H1 (cell line): ENCODE measurements around the gene HINT2. TPM values are rescaled to one million over a fixed set of nuclear protein-coding genes. Genes with fewer than 3 reads are reported as not detected.

ENCODE experiments used
- CTCF ChIA-PET: fragments of 300-600 bp; sonication (Branson Sonifier 250); formaldehyde crosslinking; loops from one replicate; lab custom pipeline; 2021; ENCODE audit not compliant: partially characterized antibody; lab: Charles Lee
- POLR2A ChIA-PET: fragments of 300-600 bp; sonication (Branson Sonifier 250); formaldehyde crosslinking; loops from one replicate; lab custom pipeline; 2021; ENCODE audit warnings: inconsistent platforms; ENCODE audit not compliant: partially characterized antibody; lab: Charles Lee
- DNase-seq, 2 experiments: peaks; one replicate each; pipeline versions ENCODE4 v3.0.0 to v3.0.0-alpha.2; 2010 to 2022; ENCODE audit warnings: low spot score in 2 of 2, low read depth in 1 of 2, mixed read lengths in 1 of 2
- FAIRE-seq: peaks from 2 replicates; lab custom pipeline; 2011; peaks lifted over from hg19 to GRCh38; lab: Jason Lieb, UNC
- H2AFZ ChIP-seq: 2 replicates; pipeline ENCODE4 v1.8.1; 2012; ENCODE audit warnings: low read length, inconsistent platforms
- H2AK5ac ChIP-seq: 2 replicates; pipeline ENCODE4 v1.6.1; 2013; ENCODE audit warnings: low read depth, low read length
- H2BK120ac ChIP-seq: replicated peaks from 2 replicates; pipeline ENCODE3; 2013; ENCODE audit warnings: low read depth, low read length, inconsistent platforms
- H2BK12ac ChIP-seq: 2 replicates; pipeline ENCODE4 v1.6.1; 2013; ENCODE audit warnings: low read depth, low read length
- H2BK15ac ChIP-seq: 2 replicates; pipeline ENCODE4 v1.6.1; 2013; ENCODE audit warnings: low read length
- H2BK20ac ChIP-seq: 2 replicates; pipeline ENCODE4 v1.6.1; 2013; ENCODE audit warnings: low read length
- H2BK5ac ChIP-seq: 2 replicates; pipeline ENCODE4 v1.6.1; 2013; ENCODE audit warnings: low read depth, low read length
- H3K14ac ChIP-seq: 2 replicates; pipeline ENCODE4 v1.6.1; 2013; ENCODE audit warnings: inconsistent platforms; ENCODE audit not compliant: insufficient read length
- H3K18ac ChIP-seq: 2 replicates; pipeline ENCODE4 v1.6.1; 2013; ENCODE audit warnings: low read length; ENCODE audit errors: extremely low read depth
- H3K23ac ChIP-seq: 2 replicates; pipeline ENCODE4 v1.6.1; 2013; ENCODE audit warnings: inconsistent platforms; ENCODE audit not compliant: insufficient read length
- H3K23me2 ChIP-seq: 2 replicates; pipeline ENCODE4 v1.6.1; 2013; ENCODE audit warnings: low read depth, low read length
- H3K27ac ChIP-seq: 2 replicates; pipeline ENCODE4 v1.6.1; 2011; ENCODE audit warnings: low read depth, low read length, inconsistent platforms
- H3K27me3 ChIP-seq, 4 experiments: replicated peaks in 1 of 4; 1 replicate in 1 of 4; 2 replicates in 3 of 4; pipeline versions ENCODE4 v1.6.1 to v1.8.1; 2011 to 2013; ENCODE audit warnings: low read length in 3 of 4, mild to moderate bottlenecking in 3 of 4, inconsistent platforms in 2 of 4, mixed read lengths in 2 of 4, moderate library complexity in 1 of 4; ENCODE audit not compliant: control insufficient read depth in 3 of 4, insufficient read depth in 3 of 4; ENCODE audit errors: extremely low read depth in 1 of 4
- H3K36me3 ChIP-seq, 4 experiments: 2 replicates each; pipeline versions ENCODE4 v1.6.1 to v1.8.1; 2011 to 2013; ENCODE audit warnings: mild to moderate bottlenecking in 4 of 4, low read length in 3 of 4, moderate library complexity in 2 of 4, control low read depth in 1 of 4, inconsistent platforms in 1 of 4; ENCODE audit not compliant: insufficient read depth in 4 of 4, control insufficient read depth in 2 of 4
- H3K4ac ChIP-seq: replicated peaks from 2 replicates; pipeline ENCODE3; 2013; ENCODE audit warnings: low read length, low read depth, mixed read lengths, inconsistent platforms; ENCODE audit not compliant: insufficient read length
- H3K4me1 ChIP-seq, 4 experiments: replicated peaks in 1 of 4; 1 replicate in 1 of 4; 2 replicates in 3 of 4; pipeline versions ENCODE4 v1.6.1 to v1.8.1; 2011 to 2013; ENCODE audit warnings: low read length in 3 of 4, inconsistent platforms in 2 of 4, mixed read lengths in 1 of 4; ENCODE audit not compliant: insufficient read depth in 4 of 4, control insufficient read depth in 3 of 4
- H3K4me2 ChIP-seq, 2 experiments: 2 replicates each; pipeline versions ENCODE4 v1.6.1 to v1.8.1; 2011 to 2013; ENCODE audit warnings: low read depth in 2 of 2, low read length in 2 of 2, control low read depth in 1 of 2, inconsistent platforms in 1 of 2, mild to moderate bottlenecking in 1 of 2; ENCODE audit not compliant: insufficient read depth in 1 of 2
- H3K4me3 ChIP-seq, 4 experiments: fragments of 200-600, 300-600 bp in 1 of 4; sonication (generic), shearing (Covaris generic), sonication (Bioruptor Twin) in 1 of 4; 2 replicates each; pipeline versions ENCODE4 v1.5.1 to v1.8.1; 2011 to 2016; ENCODE audit warnings: low read length in 4 of 4, low read depth in 3 of 4, control low read depth in 2 of 4, inconsistent platforms in 2 of 4, mild to moderate bottlenecking in 2 of 4, mixed read lengths in 1 of 4, moderate library complexity in 1 of 4; ENCODE audit not compliant: insufficient read depth in 2 of 4; ENCODE audit errors: extremely low read depth in 1 of 4
- H3K56ac ChIP-seq: replicated peaks from 2 replicates; pipeline ENCODE3; 2013; ENCODE audit warnings: low read depth, mild to moderate bottlenecking, mixed read lengths, low read length, inconsistent platforms; ENCODE audit not compliant: insufficient read length
- H3K79me1 ChIP-seq: 2 replicates; pipeline ENCODE4 v1.6.1; 2013; ENCODE audit warnings: low read depth, low read length, control low read depth
- H3K79me2 ChIP-seq, 2 experiments: 2 replicates each; pipeline versions ENCODE4 v1.6.1 to v1.8.1; 2012 to 2013; ENCODE audit warnings: low read length in 2 of 2, mild to moderate bottlenecking in 2 of 2, inconsistent platforms in 1 of 2; ENCODE audit not compliant: insufficient read depth in 2 of 2, control insufficient read depth in 1 of 2
- H3K9ac ChIP-seq, 4 experiments: replicated peaks in 1 of 4; 1 replicate in 1 of 4; 2 replicates in 3 of 4; pipeline versions ENCODE4 v1.6.1 to v1.8.1; 2011 to 2013; ENCODE audit warnings: low read depth in 3 of 4, low read length in 3 of 4, control low read depth in 2 of 4, mild to moderate bottlenecking in 2 of 4, moderate library complexity in 2 of 4, inconsistent platforms in 1 of 4; ENCODE audit errors: extremely low read depth in 1 of 4
- H3K9me3 ChIP-seq, 2 experiments: 2 replicates each; pipeline versions ENCODE4 v1.6.1 to v1.8.1; 2012 to 2013; ENCODE audit warnings: mild to moderate bottlenecking in 2 of 2, moderate library complexity in 2 of 2, control low read depth in 1 of 2, inconsistent platforms in 1 of 2, low read depth in 1 of 2, low read length in 1 of 2, mixed read lengths in 1 of 2; ENCODE audit not compliant: insufficient read depth in 2 of 2
- H4K20me1 ChIP-seq, 2 experiments: replicated peaks in 1 of 2; 2 replicates each; pipeline versions ENCODE3 to v1.8.1; 2011 to 2013; ENCODE audit warnings: inconsistent platforms in 2 of 2, low read length in 2 of 2, mild to moderate bottlenecking in 1 of 2; ENCODE audit not compliant: insufficient read depth in 2 of 2, control insufficient read depth in 1 of 2
- H4K5ac ChIP-seq: 2 replicates; pipeline ENCODE4 v1.6.1; 2013; ENCODE audit warnings: low read length, low read depth, mixed read lengths, inconsistent platforms; ENCODE audit not compliant: insufficient read length
- H4K8ac ChIP-seq: 2 replicates; pipeline ENCODE4 v1.8.0; 2013; ENCODE audit warnings: mild to moderate bottlenecking, moderate library complexity, low read length, inconsistent platforms; ENCODE audit not compliant: insufficient read depth; ENCODE audit errors: extremely low read depth
- H4K91ac ChIP-seq: replicated peaks from 2 replicates; pipeline ENCODE3; 2013; ENCODE audit warnings: low read length, mixed read lengths, inconsistent platforms; ENCODE audit not compliant: insufficient read length
- BCL11A ChIP-seq, 2 experiments: IDR thresholded peaks; one replicate each; pipeline ENCODE4 v1.6.1; 2011; ENCODE audit warnings: low read depth in 2 of 2, low read length in 2 of 2, mild to moderate bottlenecking in 2 of 2
- EGR1 ChIP-seq: IDR thresholded peaks from 2 replicates; pipeline ENCODE4 v1.6.1; 2011; ENCODE audit warnings: low read depth, low read length, borderline replicate concordance
- EZH2 ChIP-seq: fragments of 200-600 bp; sonication (generic); IDR thresholded peaks from 2 replicates; pipeline ENCODE4 v1.7.1; 2012; ENCODE audit warnings: low read depth, mild to moderate bottlenecking, moderate library complexity, low read length, inconsistent platforms; ENCODE audit not compliant: severe bottlenecking
- FOSL1 ChIP-seq: IDR thresholded peaks from 2 replicates; pipeline ENCODE4 v1.6.1; 2011; ENCODE audit warnings: mild to moderate bottlenecking, low read depth, low read length, moderate library complexity; ENCODE audit not compliant: insufficient read depth
- KDM4A ChIP-seq: IDR thresholded peaks from one replicate; pipeline ENCODE4 v1.7.1; 2012; ENCODE audit warnings: low read depth, mild to moderate bottlenecking, moderate library complexity, low read length, inconsistent platforms; ENCODE audit not compliant: severe bottlenecking
- MAFK ChIP-seq: IDR thresholded peaks from 2 replicates; pipeline ENCODE4 v1.6.1; 2012; ENCODE audit warnings: low read depth, mild to moderate bottlenecking, improper control_type of control experiment, low read length
- NRF1 ChIP-seq: IDR thresholded peaks from 2 replicates; pipeline ENCODE4 v1.6.1; 2011; ENCODE audit warnings: mild to moderate bottlenecking, low read depth, low read length, improper control_type of control experiment
- PHF8 ChIP-seq: fragments of 200-600 bp; sonication (generic); conservative IDR thresholded peaks from 2 replicates; pipeline ENCODE4 v1.7.1; 2012; ENCODE audit warnings: low read depth, mild to moderate bottlenecking, inconsistent platforms, low read length, moderate library complexity
- POLR2AphosphoS5 ChIP-seq: IDR thresholded peaks from 2 replicates; pipeline ENCODE4 v1.6.1; 2011; ENCODE audit warnings: low read depth, low read length
- POU5F1 ChIP-seq: IDR thresholded peaks from 2 replicates; pipeline ENCODE4 v1.6.1; 2011; ENCODE audit warnings: low read depth, mild to moderate bottlenecking, low read length, moderate library complexity
- SIX5 ChIP-seq: IDR thresholded peaks from 2 replicates; pipeline ENCODE4 v1.6.1; 2011; ENCODE audit warnings: mild to moderate bottlenecking, low read depth, low read length
- SP1 ChIP-seq: IDR thresholded peaks from 2 replicates; pipeline ENCODE4 v1.6.1; 2011; ENCODE audit warnings: low read depth, low read length
- SP2 ChIP-seq: IDR thresholded peaks from 2 replicates; pipeline ENCODE4 v1.6.1; 2012; ENCODE audit warnings: mild to moderate bottlenecking, low read length, inconsistent platforms
- SP4 ChIP-seq: IDR thresholded peaks from 2 replicates; pipeline ENCODE4 v1.6.1; 2012; ENCODE audit warnings: low read length, inconsistent platforms
- SUZ12 ChIP-seq: fragments of 200-600 bp; sonication (generic); IDR thresholded peaks from 2 replicates; pipeline ENCODE4 v1.6.1; 2012; ENCODE audit warnings: mild to moderate bottlenecking, inconsistent platforms, low read length, moderate library complexity, mixed read lengths
- TAF1 ChIP-seq: IDR thresholded peaks from 2 replicates; pipeline ENCODE4 v1.6.1; 2011; ENCODE audit warnings: mild to moderate bottlenecking, low read depth, low read length
- WGBS, 2 experiments: shearing (Covaris generic) in 1 of 2; methylation state at CpG; one replicate each; pipeline versions ENCODE4 v1.1.6 to v1.1.7; 2013 to 2015; ENCODE audit warnings: low lambda C conversion rate in 2 of 2, mixed read lengths in 2 of 2, inconsistent platforms in 1 of 2, low coverage in 1 of 2, missing lambda C conversion rate in 1 of 2; ENCODE audit not compliant: insufficient replicate concordance in 2 of 2, insufficient coverage in 1 of 2, insufficient read length in 1 of 2; ENCODE audit errors: extremely low coverage in 1 of 2, missing lambda C conversion rate in 1 of 2; 5-methylcytosine and 5-hydroxymethylcytosine counted together
- polyA plus RNA-seq, 7 experiments: library from polyadenylated mRNA; depleted of rRNA in 3 of 7; stranded (reverse) in 5 of 7; unstranded in 2 of 7; fragments of >200 nt in 5 of 7; fragments of 200-250 nt in 2 of 7; gene quantifications; 1 replicate in 5 of 7; 2 replicates in 1 of 7; 4 replicates in 1 of 7; pipeline versions ENCODE4 v1.2.1 to v1.2.3, GENCODE V29; 2011 to 2013; ENCODE audit warnings: missing spikeins in 2 of 7, mixed read lengths in 2 of 7
- total RNA-seq: library from RNA; stranded (reverse); fragmentation: NEBNext Ultra II Directional; extraction: Animal tissue kit (Norgen Biotek cat#: 25700); gene quantifications from 2 replicates; pipeline ENCODE4 v1.2.1, GENCODE V29; 2021

Gene HINT2
- total and polyA plus RNA-seq, 2 of the 8 experiments (the other 6 are each of a cell fraction or from before 2014, with no cell fraction given), result 32.1 to 51.2 TPM

- ChIA-PET CTCF (interaction anchor here (0.9 to 3.2 kb wide), 3 partner anchors 18 to 160 kb away, joined by 3 to 13 read pairs (median 3); no protein-coding TSS in a partner anchor), POLR2A (no interaction called here)
- H3K56ac ChIP-seq, result no peak overlapping the region
- no peak for DNase-seq
- peaks cover 0 to 2% of the 10 kb centered on the region in 2 experiments for H4K20me1 ChIP-seq
- no peak overlapping the region for H4K5ac ChIP-seq
- H2AK5ac ChIP-seq, result no peak overlapping the region
- H3K4me3 ChIP-seq, result no peak overlapping the region
- WGBS, 2 experiments, result 90% methylated on average over 9 of the region's 9 CpGs; no CpG with 5 or more reads in 1 of the 2 experiments
- no peak overlapping the region for H3K27ac ChIP-seq
- H3K27me3 ChIP-seq, result peaks cover 0 to 3% (median 2%) of the 10 kb centered on the region in 4 experiments; a peak in 1 of 7 replicates
- no peaks in the 10 kb centered on the region for H3K9me3 ChIP-seq
- H4K8ac ChIP-seq, result no peak overlapping the region
- no peak overlapping the region for H3K14ac ChIP-seq
- no peak overlapping the region for H2BK20ac ChIP-seq
- H3K23ac ChIP-seq, result no peak overlapping the region
- no peak overlapping the region for H3K18ac ChIP-seq
- no peaks in the 10 kb centered on the region for H3K79me2 ChIP-seq
- H3K9ac ChIP-seq, result no peak overlapping the region
- no peak overlapping the region for H2BK120ac ChIP-seq
- H3K4ac ChIP-seq, result no peak overlapping the region
- H4K91ac ChIP-seq, result no peak overlapping the region
- peaks cover 0 to 4% (median 0%) of the 10 kb centered on the region in 4 experiments; a peak in 2 of 8 replicates for H3K36me3 ChIP-seq
- no peak for FAIRE-seq
- peaks cover 0 to 4% (median 2%) of the 10 kb centered on the region in 4 experiments; a peak in 4 of 7 replicates for H3K4me1 ChIP-seq
- H3K23me2 ChIP-seq, result peaks cover 4% of the 10 kb centered on the region
- no peak overlapping the region for H3K4me2 ChIP-seq
- H3K79me1 ChIP-seq, result no peaks in the 10 kb centered on the region
- H2BK5ac ChIP-seq, result no peak overlapping the region
- no peak overlapping the region for H2BK15ac ChIP-seq
- no peak overlapping the region for H2AFZ ChIP-seq
- H2BK12ac ChIP-seq, result no peak overlapping the region
- no peak for TF ChIP-seq SUZ12
- TF ChIP-seq SP1, result no peak
- TF ChIP-seq POU5F1, result no peak
- no peak for TF ChIP-seq EGR1
- no peak for TF ChIP-seq POLR2AphosphoS5
- no peak for TF ChIP-seq SP2
- no peak for TF ChIP-seq NRF1
- no peak for TF ChIP-seq KDM4A
- TF ChIP-seq SP4, result no peak
- TF ChIP-seq TAF1, result no peak
- TF ChIP-seq BCL11A (IDR thresholded peaks at IDR 0.05; ENCODE audit: low read depth in 2 of 2, low read length in 2 of 2), result no peak
- no peak for TF ChIP-seq EZH2
- TF ChIP-seq FOSL1, result no peak
- TF ChIP-seq MAFK, result no peak
- no peak for TF ChIP-seq PHF8
- TF ChIP-seq SIX5, result no peak
Measured at GRCh38 chr9:35808433-35808832, 6.4 kb downstream of the HINT2 start.
